ENCODE measurements around the gene TST. TPM values are rescaled to one million over a fixed set of nuclear protein-coding genes. Genes with fewer than 3 reads are reported as not detected.

Gene TST
- total RNA-seq, 1 experiment from 2014 or later: 99.4 TPM

DNA sequence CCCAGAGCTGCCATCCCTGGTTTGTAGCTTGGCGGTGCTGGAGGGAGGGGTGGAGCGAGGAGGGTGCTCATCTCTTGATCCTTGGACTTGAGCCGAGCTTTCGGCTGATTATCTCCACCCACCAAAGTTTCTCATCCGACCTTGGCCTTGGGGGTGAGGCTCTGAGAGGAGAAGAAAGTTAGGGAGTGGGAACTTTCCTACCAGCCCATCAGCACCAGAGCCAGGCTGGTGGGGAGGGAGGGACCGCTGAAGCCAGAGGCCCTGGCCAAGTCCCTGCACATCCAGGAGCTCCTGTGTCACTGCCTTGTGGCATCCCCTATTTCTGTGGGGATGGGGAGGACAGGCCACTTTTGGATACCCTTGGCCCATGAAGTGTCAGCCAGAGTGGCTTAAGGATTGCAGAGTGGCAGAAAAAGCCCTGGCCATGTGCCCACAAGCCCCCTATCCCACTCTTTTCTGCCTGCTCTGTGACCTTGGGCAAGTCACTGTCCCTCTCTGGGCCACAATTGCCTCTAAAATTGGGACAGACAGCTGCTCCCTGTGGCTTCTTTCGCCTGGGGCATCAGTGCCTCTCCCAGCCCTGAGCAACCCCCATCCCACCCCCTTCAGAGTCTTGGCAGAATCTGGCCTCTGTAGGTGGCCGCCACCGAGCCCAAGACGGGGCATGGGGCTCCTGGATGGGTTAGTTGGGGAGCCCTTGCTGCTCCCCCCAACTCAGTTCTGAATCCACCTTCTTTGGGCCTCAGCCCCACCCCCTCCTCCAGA lies 42.5 kb upstream of the TST start:
- intact Hi-C loops (cut with micrococcal nuclease; ENCODE audit: unreplicated experiment): no loop called here
- no peaks in the 10 kb centered on the region for H3K9me2 ChIP-seq (ENCODE audit: insufficient read depth)
- H3K27me3 ChIP-seq (ENCODE audit: insufficient read depth, low read depth): no peaks in the 10 kb centered on the region
- H4K20me1 ChIP-seq (ENCODE audit: insufficient read depth): no peaks in the 10 kb centered on the region
- peaks cover 31% of the 10 kb centered on the region for H3K4me1 ChIP-seq (replicated peaks; ENCODE audit: insufficient read depth)
- no peak overlapping the region for H2AFZ ChIP-seq
- CTCF ChIA-PET: interaction anchor here (0.7 kb wide), 1 partner anchor 192 kb away, joined by 3 read pairs; no protein-coding TSS in a partner anchor
- H3K27ac ChIP-seq: no peak overlapping the region
- no peaks in the 10 kb centered on the region; the same call in 1 of the 2 replicates for H3F3A ChIP-seq (ENCODE audit: insufficient read depth, low read depth)
- DNase-seq: no peak
- BruUV-seq (replicated peaks): no TSS peak
- H3K4me3 ChIP-seq: no peak overlapping the region
- no peaks in the 10 kb centered on the region for H3K36me3 ChIP-seq (ENCODE audit: low read depth)
- TF ChIP-seq EZH2 (IDR thresholded peaks at IDR 0.05; ENCODE audit: low read depth) (no peak), CTCF (conservative IDR thresholded peaks at IDR 0.05) (no peak)
- H3K79me2 ChIP-seq (ENCODE audit: low read depth): no peaks in the 10 kb centered on the region
- POLR2A ChIA-PET (ENCODE audit: unreplicated experiment): interaction anchor here (0.6 kb wide), 1 partner anchor 15 kb away, joined by 5 read pairs; no protein-coding TSS in a partner anchor
- H3K9me3 ChIP-seq (ENCODE audit: insufficient read depth, low read depth): no peaks in the 10 kb centered on the region
- H3K4me2 ChIP-seq: no peak overlapping the region

GRCh38 chr22:37060801-37061610 lies 41.8 kb upstream of the TST start:
- Histone ChIP-seq H3K36me3 (ENCODE audit: low read depth) (no peaks in the 10 kb centered on the region), H3F3A (ENCODE audit: insufficient read depth, low read depth) (no peaks in the 10 kb centered on the region; the same call in 1 of the 2 replicates), H3K9me3 (ENCODE audit: insufficient read depth, low read depth) (no peaks in the 10 kb centered on the region), H3K27ac (no peak overlapping the region), H4K20me1 (ENCODE audit: insufficient read depth) (no peaks in the 10 kb centered on the region), H3K4me1 (replicated peaks; ENCODE audit: insufficient read depth) (peaks cover 31% of the 10 kb centered on the region), H2AFZ (no peak overlapping the region), H3K9me2 (ENCODE audit: insufficient read depth) (no peaks in the 10 kb centered on the region), H3K4me3 (no peak overlapping the region), H3K4me2 (no peak overlapping the region), H3K79me2 (ENCODE audit: low read depth) (no peaks in the 10 kb centered on the region), H3K27me3 (ENCODE audit: insufficient read depth, low read depth) (no peaks in the 10 kb centered on the region)
- intact Hi-C loops (cut with micrococcal nuclease; ENCODE audit: unreplicated experiment): no loop called here
- ChIA-PET CTCF (no interaction called here), POLR2A (ENCODE audit: unreplicated experiment) (interaction anchor here (0.6 kb wide), 1 partner anchor 15 kb away, joined by 5 read pairs; no protein-coding TSS in a partner anchor)
- no peak for DNase-seq
- TF ChIP-seq CTCF (conservative IDR thresholded peaks at IDR 0.05): no peak
- TF ChIP-seq EZH2 (IDR thresholded peaks at IDR 0.05; ENCODE audit: low read depth): no peak
- BruUV-seq (replicated peaks): no TSS peak

DNA sequence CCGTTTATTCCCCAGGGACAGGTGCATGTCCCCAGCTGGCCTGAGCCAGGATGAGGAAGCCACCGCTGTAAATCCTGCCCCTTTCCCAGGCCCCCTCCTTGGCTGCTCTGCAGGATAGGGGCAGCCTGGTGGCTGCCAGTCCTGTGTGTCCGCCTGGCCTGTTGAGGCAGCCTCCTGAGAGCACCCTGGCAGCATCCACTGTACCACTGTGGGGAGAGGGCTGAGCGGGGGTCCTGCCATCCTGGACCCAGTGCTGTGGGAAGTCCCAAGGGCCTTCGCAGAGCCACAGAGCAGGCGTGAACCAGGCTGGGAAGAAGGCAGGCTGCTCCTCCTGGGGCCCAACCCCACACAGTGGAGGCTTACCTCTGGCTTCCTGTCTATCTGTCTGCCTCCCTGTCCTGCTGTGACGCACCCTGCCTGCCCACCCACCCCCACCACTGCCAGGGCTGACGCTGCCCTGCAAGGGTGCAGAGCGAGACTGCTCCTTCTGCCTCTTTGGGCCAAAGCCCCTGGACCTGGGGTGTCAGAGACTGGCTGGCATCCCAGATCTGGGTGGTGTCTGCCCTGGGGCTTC lies 40.7 kb upstream of the TST start:
- TF ChIP-seq EZH2 (IDR thresholded peaks at IDR 0.05; ENCODE audit: low read depth): no peak
- no peak for TF ChIP-seq CTCF (conservative IDR thresholded peaks at IDR 0.05)
- Histone ChIP-seq H3K36me3 (ENCODE audit: low read depth) (no peaks in the 10 kb centered on the region), H3K27me3 (ENCODE audit: insufficient read depth, low read depth) (no peaks in the 10 kb centered on the region), H2AFZ (no peak overlapping the region), H3K79me2 (ENCODE audit: low read depth) (no peaks in the 10 kb centered on the region), H3K9me3 (ENCODE audit: insufficient read depth, low read depth) (no peaks in the 10 kb centered on the region), H3K9me2 (ENCODE audit: insufficient read depth) (no peaks in the 10 kb centered on the region), H3K4me3 (no peak overlapping the region), H3K4me2 (no peak overlapping the region), H3F3A (ENCODE audit: insufficient read depth, low read depth) (no peaks in the 10 kb centered on the region; the same call in 1 of the 2 replicates), H3K27ac (no peak overlapping the region), H4K20me1 (ENCODE audit: insufficient read depth) (no peaks in the 10 kb centered on the region), H3K4me1 (replicated peaks; ENCODE audit: insufficient read depth) (peaks cover 23% of the 10 kb centered on the region)
- BruUV-seq (replicated peaks): no TSS peak
- POLR2A ChIA-PET (ENCODE audit: unreplicated experiment): no interaction called here
- CTCF ChIA-PET: no interaction called here
- no peak for DNase-seq
- intact Hi-C loops (cut with micrococcal nuclease; ENCODE audit: unreplicated experiment): no loop called here

Data from PC-9 (cell line).